HCT116 (cell line): ENCODE results near the gene ERVFRD-1. TPM values are rescaled to one million over a fixed set of nuclear protein-coding genes. Genes with fewer than 3 reads are reported as not detected.
"Not testable (repeated sequence)": the region's sequence is repeated elsewhere in the genome, so short reads cannot be mapped to it uniquely, and the experiment has no call there.

Experiments used
- ATAC-seq: fragments of 200-7000 bp; cut with Tn5 transposase; 2 replicates; pipeline ENCODE4 v1.9.1; 2020; ENCODE audit warnings: mild to moderate bottlenecking, moderate library complexity
- BruUV-seq: library from RNA; stranded (reverse); fragments of 400-500 nt; replicated peaks from 2 replicates; lab custom pipeline; 2021; lab: Mats Ljungman, UMichigan
- CTCF ChIA-PET: fragments of 300-600 bp; sonication (Branson Sonifier 250); formaldehyde crosslinking; loops from one replicate; lab custom pipeline; 2021; ENCODE audit warnings: antibody characterized with exemption; lab: Charles Lee
- POLR2A ChIA-PET: fragments of 300-600, 350-600 bp; sonication (Branson Sonifier 250); formaldehyde crosslinking; loops from one replicate; lab custom pipeline; 2021; ENCODE audit warnings: antibody characterized with exemption; lab: Charles Lee
- RAD21 ChIA-PET, 2 experiments: fragments of 300-600 bp; sonication (Branson Sonifier 250); formaldehyde crosslinking; loops; one replicate each; lab custom pipeline; 2023; ENCODE audit warnings: low total read pairs in 2 of 2; ENCODE audit not compliant: uncharacterized antibody in 2 of 2, unreplicated experiment in 2 of 2, low non-redundant PET in 1 of 2; lab: Charles Lee
- DNase-seq: peaks from one replicate; pipeline ENCODE4 v3.0.0-alpha.2; 2010; ENCODE audit warnings: low read depth, low spot score
- H2AFZ ChIP-seq: fragments of 200-600 bp; shearing (Covaris generic), sonication (generic); 2 replicates; pipeline ENCODE4 v1.6.1; 2017; ENCODE audit warnings: low read depth, mixed run types, mixed read lengths, antibody characterized with exemption, low read length; ENCODE audit not compliant: poor library complexity, severe bottlenecking
- H3K27ac ChIP-seq: 2 replicates; pipeline ENCODE4 v1.5.1; 2012; ENCODE audit warnings: low read depth, low read length
- H3K27me3 ChIP-seq: fragments of 200-600 bp; sonication (generic); 2 replicates; pipeline ENCODE4 v1.6.1; 2016; ENCODE audit warnings: mixed run types, low read length, mixed read lengths; ENCODE audit not compliant: insufficient read depth
- H3K36me3 ChIP-seq, 2 experiments: fragments of 200-500 bp in 1 of 2; fragments of 200-600 bp in 1 of 2; sonication (Bioruptor generic) in 1 of 2; sonication (generic) in 1 of 2; 2 replicates each; pipeline versions ENCODE4 v1.5.1 to v1.6.1; 2014 to 2016; ENCODE audit warnings: low read length in 2 of 2, inconsistent platforms in 1 of 2, mixed read lengths in 1 of 2, mixed run types in 1 of 2; ENCODE audit not compliant: insufficient read depth in 2 of 2, control insufficient read depth in 1 of 2
- H3K4me1 ChIP-seq, 2 experiments: fragments of 200-600 bp in 1 of 2; sonication (generic) in 1 of 2; 2 replicates each; pipeline versions ENCODE4 v1.5.1 to v1.6.1; 2012 to 2017; ENCODE audit warnings: low read length in 2 of 2, inconsistent platforms in 1 of 2, mild to moderate bottlenecking in 1 of 2, mixed read lengths in 1 of 2, mixed run types in 1 of 2, moderate library complexity in 1 of 2; ENCODE audit not compliant: insufficient read depth in 2 of 2, control insufficient read depth in 1 of 2
- H3K4me2 ChIP-seq: fragments of 200-600 bp; sonication (generic); 2 replicates; pipeline ENCODE4 v1.6.1; 2017; ENCODE audit warnings: mixed run types, low read length, mixed read lengths
- H3K4me3 ChIP-seq, 2 experiments: fragments of 200-600 bp in 1 of 2; sonication (generic) in 1 of 2; replicated peaks in 1 of 2; 2 replicates each; pipeline ENCODE4 v1.5.1; 2011 to 2016; ENCODE audit warnings: low read length in 2 of 2, control low read depth in 1 of 2, low read depth in 1 of 2, mild to moderate bottlenecking in 1 of 2, mixed read lengths in 1 of 2, mixed run types in 1 of 2
- H3K79me2 ChIP-seq: fragments of 200-600 bp; sonication (generic); 2 replicates; pipeline ENCODE4 v1.6.1; 2017; ENCODE audit warnings: mild to moderate bottlenecking, mixed run types, low read length, moderate library complexity, mixed read lengths; ENCODE audit not compliant: insufficient read depth
- H3K9ac ChIP-seq: fragments of 200-600 bp; sonication (generic); 2 replicates; pipeline ENCODE4 v1.6.1; 2016; ENCODE audit warnings: low read length, mixed read lengths
- H3K9me2 ChIP-seq: fragments of 200-600 bp; sonication (generic), shearing (Covaris generic); 2 replicates; pipeline ENCODE4 v1.6.1; 2017; ENCODE audit warnings: mixed run types, mild to moderate bottlenecking, moderate library complexity; ENCODE audit not compliant: insufficient read depth
- H3K9me3 ChIP-seq, 2 experiments: fragments of 200-500 bp in 1 of 2; fragments of 200-600 bp in 1 of 2; sonication (Bioruptor generic) in 1 of 2; sonication (generic) in 1 of 2; 2 replicates each; pipeline ENCODE4 v1.6.1; 2014 to 2017; ENCODE audit warnings: low read length in 2 of 2, mixed read lengths in 2 of 2, inconsistent platforms in 1 of 2, low read depth in 1 of 2, mild to moderate bottlenecking in 1 of 2, mixed run types in 1 of 2, moderate library complexity in 1 of 2; ENCODE audit not compliant: control insufficient read depth in 1 of 2, insufficient read depth in 1 of 2
- H4K20me1 ChIP-seq: fragments of 200-600 bp; sonication (generic), shearing (Covaris generic); 2 replicates; pipeline ENCODE4 v1.6.1; 2017; ENCODE audit warnings: mixed run types, mild to moderate bottlenecking, moderate library complexity; ENCODE audit not compliant: insufficient read depth
- CTCF ChIP-seq, 3 experiments: fragments of 200-600 bp in 1 of 3; sonication (generic) in 1 of 3; IDR thresholded peaks in 2 of 3; conservative IDR thresholded peaks in 1 of 3; 2 replicates each; pipeline ENCODE4 v1.5.1; 2012 to 2017; ENCODE audit warnings: low read depth in 2 of 3, low read length in 2 of 3, antibody characterized with exemption in 1 of 3, borderline replicate concordance in 1 of 3, control low read depth in 1 of 3, mild to moderate bottlenecking in 1 of 3, mixed read lengths in 1 of 3, mixed run types in 1 of 3, moderate library complexity in 1 of 3; ENCODE audit not compliant: insufficient read depth in 1 of 3
- intact Hi-C: fragments of 100-400 bp; cut with micrococcal nuclease; formaldehyde crosslinking; loops from 2 replicates; pipeline ENCODE4 v1.10.0; 2022
- total RNA-seq: library from RNA; stranded (reverse); gene quantifications from one replicate; pipeline ENCODE4 v1.2.1, GENCODE V29; 2021; ENCODE audit not compliant: unreplicated experiment

Gene ERVFRD-1
- total RNA-seq, 1 experiment from 2014 or later = not detected

- RAD21 ChIA-PET, H3K4me3 ChIP-seq, H2AFZ ChIP-seq, H3K9ac ChIP-seq, intact Hi-C loops, H3K4me1 ChIP-seq, H4K20me1 ChIP-seq, H3K27ac ChIP-seq, ATAC-seq, H3K27me3 ChIP-seq, H3K9me3 ChIP-seq, DNase-seq, H3K79me2 ChIP-seq, H3K4me2 ChIP-seq, H3K9me2 ChIP-seq, H3K36me3 ChIP-seq, BruUV-seq: not testable (repeated sequence)
- POLR2A ChIA-PET = interaction anchor here (1.2 kb wide), 1 partner anchor 77 kb away, joined by 3 read pairs; no protein-coding TSS in a partner anchor
- CTCF ChIA-PET = interaction anchor here (1.2 kb wide), 1 partner anchor 19 kb away, joined by 3 read pairs; no protein-coding TSS in a partner anchor
Observed at GRCh38 chr6:11087141-11087812, 24.2 kb downstream of the ERVFRD-1 start.

GRCh38 chr6:11085758-11086435, 25.6 kb downstream of the ERVFRD-1 start:
- no peak for DNase-seq
- intact Hi-C loops = no loop called here
- ChIA-PET POLR2A (no interaction called here), RAD21 (no interaction called here), CTCF (no interaction called here)
- no peak overlapping the region for H3K4me3 ChIP-seq
- H3K9ac ChIP-seq = no peak overlapping the region
- H3K27me3 ChIP-seq = no peaks in the 10 kb centered on the region
- H3K4me2 ChIP-seq = no peak overlapping the region
- no peaks in the 10 kb centered on the region for H3K79me2 ChIP-seq
- BruUV-seq = no TSS peak
- no peaks in the 10 kb centered on the region for H3K4me1 ChIP-seq
- H3K27ac ChIP-seq = no peak overlapping the region
- H3K9me3 ChIP-seq = no peaks in the 10 kb centered on the region
- no peaks in the 10 kb centered on the region for H4K20me1 ChIP-seq
- TF ChIP-seq CTCF (IDR thresholded peaks at IDR 0.05 in 2 of 3, conservative IDR thresholded peaks at IDR 0.05 in 1 of 3; ENCODE audit: borderline replicate concordance in 1 of 3, insufficient read depth in 1 of 3, low read depth in 2 of 3, low read length in 2 of 3) = no peak
- TF ChIP-seq, all 23 proteins: peak for 0
- H3K9me2 ChIP-seq = no peaks in the 10 kb centered on the region
- ATAC-seq = no peak
- H3K36me3 ChIP-seq = no peaks in the 10 kb centered on the region
- H2AFZ ChIP-seq = no peak overlapping the region
